ENCODE measurements around the gene GNB1.

- no peak for TF ChIP-seq CTCF (conservative IDR thresholded peaks at IDR 0.05; ENCODE audit: low read depth, low read length)
- TF ChIP-seq EZH2 (IDR thresholded peaks at IDR 0.05; ENCODE audit: borderline replicate concordance, low read depth, low read length, poor library complexity, severe bottlenecking) = no peak
Measured at GRCh38 chr1:1922956-1923833, 32.3 kb upstream of the GNB1 start.
